Activated naive CD4-positive, alpha-beta T cell treated with anti-CD3 and anti-CD28 coated beads, Interleukin-2, amount 50 U/mL, for 72 hours (primary cell): ENCODE results near the gene KLHL29. TPM values are rescaled to one million over a fixed set of nuclear protein-coding genes. Genes with fewer than 3 reads are reported as not detected.
A peak's percentile ranks its signal among the peaks of the same experiment; 100 is the strongest.

ENCODE experiments used
- ATAC-seq, 2 donors: fragments of 150-1000 bp; cut with Tn5 transposase; 2 replicates each; pipeline ENCODE4 v1.10.0; 2021; ENCODE audit warnings: mild to moderate bottlenecking in 2 of 2, moderate library complexity in 2 of 2
- DNase-seq, 2 donors: peaks; one replicate each; pipeline ENCODE4 v3.0.0; 2021 to 2022; ENCODE audit warnings: low spot score in 2 of 2
- H3K27ac Mint-ChIP-seq, 2 donors: one replicate each; pipeline ENCODE4 v1.8.0; 2022; ENCODE audit warnings: mild to moderate bottlenecking in 2 of 2, mixed read lengths in 2 of 2
- H3K36me3 Mint-ChIP-seq, 2 donors: one replicate each; pipeline ENCODE4 v1.8.0; 2022; ENCODE audit warnings: mixed read lengths in 2 of 2
- H3K9me3 Mint-ChIP-seq, 2 donors: one replicate each; pipeline ENCODE4 v1.8.0; 2022; ENCODE audit warnings: mixed read lengths in 2 of 2
- total RNA-seq, 2 donors: library from RNA; stranded (reverse); gene quantifications; one replicate each; pipeline ENCODE4 v1.2.3, GENCODE V29; 2022

The KLHL29 gene
- total RNA-seq, 2 donors from 2014 or later, result 1.2 to 4.7 TPM

DNA sequence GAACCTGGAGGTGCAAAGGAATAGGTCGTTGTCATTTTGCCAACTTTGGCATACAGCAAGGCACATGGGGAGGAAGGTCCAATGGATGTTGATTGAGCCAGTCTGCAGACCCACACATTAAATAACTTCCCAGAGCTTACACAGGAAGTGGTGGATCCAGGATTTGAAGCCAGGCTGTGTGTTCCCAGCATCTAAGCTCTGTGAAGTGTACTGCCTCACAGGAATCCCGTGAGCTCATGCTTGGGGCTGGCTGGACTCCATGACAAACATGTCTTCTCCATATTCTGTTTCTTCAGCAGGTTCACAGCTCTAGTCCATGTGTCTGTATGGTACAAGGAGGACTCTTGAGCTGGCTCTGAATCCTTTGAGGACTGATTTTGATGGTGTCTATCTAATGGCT lies 63.9 kb downstream of the KLHL29 start:
- Mint-ChIP-seq H3K9me3 (no peaks in the 10 kb centered on the region), H3K36me3 (no peaks in the 10 kb centered on the region), H3K27ac (no peak overlapping the region)
- no peak for ATAC-seq
- no peak for DNase-seq

DNA sequence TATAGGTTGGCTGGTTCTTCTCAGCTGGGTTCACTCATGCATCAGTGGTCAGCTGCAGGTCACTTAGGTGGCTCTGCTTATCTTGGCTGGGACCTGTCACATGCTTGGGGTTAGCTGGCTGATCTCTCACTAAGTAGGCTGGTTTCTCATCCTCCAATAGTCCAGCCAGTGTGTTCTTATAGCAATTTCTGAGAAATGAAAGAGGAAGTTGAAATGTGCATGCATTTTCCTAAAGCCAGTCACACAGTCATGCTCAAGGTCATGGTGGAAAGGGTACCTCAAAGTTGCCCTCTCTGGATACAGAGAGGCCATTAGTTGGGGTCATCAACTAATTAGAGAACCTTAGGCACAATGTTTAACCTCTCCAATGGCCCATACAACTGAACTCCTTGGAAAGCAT lies 64.4 kb downstream of the KLHL29 start:
- DNase-seq, result no peak
- no peaks in the 10 kb centered on the region for H3K9me3 Mint-ChIP-seq
- ATAC-seq, result no peak
- no peak overlapping the region for H3K27ac Mint-ChIP-seq
- H3K36me3 Mint-ChIP-seq, result no peaks in the 10 kb centered on the region

DNA sequence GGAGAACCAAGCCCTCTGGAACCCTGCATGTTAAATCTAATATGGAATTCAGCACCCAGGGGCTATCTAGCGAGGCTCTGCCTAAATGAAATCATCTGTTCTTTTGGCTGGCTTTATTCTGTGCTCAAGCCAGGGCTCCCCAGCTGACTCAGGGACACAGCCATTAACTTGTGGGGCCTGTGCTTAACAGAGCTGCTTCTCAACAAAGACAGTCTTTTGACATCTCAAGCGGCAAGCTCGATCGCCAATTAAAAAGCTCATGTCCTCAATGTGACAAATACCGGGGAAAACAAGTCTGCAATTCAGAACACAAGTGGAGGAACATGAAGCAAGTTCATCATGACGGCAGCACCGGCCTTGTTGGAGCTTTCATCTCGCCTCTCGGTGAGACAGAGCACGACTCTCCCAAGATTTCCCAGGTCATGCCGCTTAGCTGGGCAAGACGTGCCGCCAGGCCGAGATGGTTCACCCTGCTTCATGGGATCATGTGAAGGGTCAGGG lies 64.9 kb downstream of the KLHL29 start:
- H3K9me3 Mint-ChIP-seq, result no peaks in the 10 kb centered on the region
- DNase-seq (no peak), ATAC-seq (no peak)
- H3K27ac Mint-ChIP-seq, result no peak overlapping the region
- no peaks in the 10 kb centered on the region for H3K36me3 Mint-ChIP-seq

DNA sequence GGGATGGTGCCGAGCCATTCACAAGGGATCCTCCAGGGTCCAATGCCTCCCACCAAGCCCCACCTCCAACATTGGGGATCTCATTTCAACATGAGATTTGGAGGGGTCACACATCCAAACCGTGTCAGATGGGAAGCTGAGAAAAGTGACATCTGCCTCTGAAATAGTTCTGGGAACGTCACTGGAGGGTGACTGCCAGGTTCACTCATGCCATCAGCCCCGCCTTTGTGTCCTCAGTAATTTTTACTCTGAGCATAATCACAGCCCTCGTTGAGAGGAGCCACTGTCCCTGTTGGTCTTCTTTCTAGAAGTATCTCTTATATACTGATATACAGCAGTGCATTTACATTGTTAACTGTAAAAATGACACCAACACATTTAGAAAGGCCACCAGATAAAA lies 67.4 kb downstream of the KLHL29 start:
- H3K36me3 Mint-ChIP-seq, result no peaks in the 10 kb centered on the region
- ATAC-seq (peak in 1 of 2 donors; percentile 18), DNase-seq (no peak)
- no peaks in the 10 kb centered on the region for H3K9me3 Mint-ChIP-seq
- no peak overlapping the region for H3K27ac Mint-ChIP-seq

DNA sequence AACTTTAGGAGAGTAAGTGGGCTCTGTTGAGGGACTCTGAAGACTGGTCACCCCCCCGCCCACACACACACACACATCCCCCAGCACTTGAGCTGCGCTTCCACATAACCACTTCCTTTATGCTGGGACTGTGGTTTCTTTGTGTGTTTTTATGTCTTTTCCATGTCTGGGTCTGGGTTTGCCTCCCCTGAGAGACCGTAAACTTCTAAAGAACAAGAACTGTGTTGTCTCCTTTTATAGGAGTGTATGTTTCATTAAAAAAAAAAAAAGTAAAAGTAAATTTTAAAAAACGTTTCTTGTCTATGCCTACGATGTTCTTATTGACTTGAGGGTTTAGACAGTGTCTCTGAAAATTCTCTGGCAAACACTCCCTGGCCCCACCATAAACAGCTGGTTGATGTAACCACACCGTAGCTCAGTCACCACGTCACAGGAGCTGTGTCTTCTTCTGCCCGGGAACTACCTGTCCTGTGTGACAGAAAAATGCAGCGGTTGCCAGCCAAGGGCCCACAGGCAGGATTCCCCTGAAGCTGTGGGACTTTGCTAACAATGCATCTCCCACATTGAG lies 68.0 kb downstream of the KLHL29 start:
- DNase-seq, result no peak
- Mint-ChIP-seq H3K27ac (no peak overlapping the region), H3K9me3 (no peaks in the 10 kb centered on the region), H3K36me3 (no peaks in the 10 kb centered on the region)
- ATAC-seq, result peak; percentile 61 to 69

- no peak for ATAC-seq
- no peaks in the 10 kb centered on the region for H3K9me3 Mint-ChIP-seq
- H3K36me3 Mint-ChIP-seq, result no peaks in the 10 kb centered on the region
- DNase-seq, result no peak
- no peak overlapping the region for H3K27ac Mint-ChIP-seq
Measured at GRCh38 chr2:23453432-23453831, 68.5 kb downstream of the KLHL29 start.

DNA sequence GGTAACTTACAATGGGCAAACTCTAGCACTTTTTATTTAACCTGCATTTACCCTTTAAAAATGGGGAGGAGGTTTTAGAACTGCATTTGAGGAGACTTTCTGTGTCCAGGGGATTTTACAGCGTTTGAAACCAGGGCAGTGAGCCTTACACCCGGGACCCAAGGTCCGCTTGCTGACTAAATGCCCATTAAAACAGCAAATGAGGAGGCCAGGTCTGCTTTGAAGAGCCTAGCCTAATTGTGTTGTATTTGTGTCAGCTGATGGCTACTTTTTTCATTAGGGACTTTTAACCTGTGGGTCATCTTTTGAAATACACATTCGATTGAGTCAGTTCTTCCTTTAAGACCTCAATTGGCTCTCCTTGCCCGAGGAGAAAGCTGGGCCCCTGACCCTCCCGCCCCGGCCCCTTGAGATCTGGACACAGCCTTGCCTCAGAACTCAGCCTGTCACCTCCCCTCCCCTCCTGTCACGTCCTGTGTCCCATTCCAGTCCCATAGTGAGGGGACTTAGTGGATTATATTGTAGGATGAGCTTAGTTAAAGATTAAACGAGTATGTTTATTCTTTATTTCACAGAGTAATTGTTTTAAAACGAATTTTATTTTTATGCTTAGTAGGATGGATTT lies 69.0 kb downstream of the KLHL29 start:
- Mint-ChIP-seq H3K27ac (no peak overlapping the region), H3K9me3 (no peaks in the 10 kb centered on the region), H3K36me3 (no peaks in the 10 kb centered on the region)
- DNase-seq (no peak), ATAC-seq (no peak)

- Mint-ChIP-seq H3K27ac (no peak overlapping the region), H3K36me3 (no peaks in the 10 kb centered on the region), H3K9me3 (no peaks in the 10 kb centered on the region)
- DNase-seq, result no peak
- no peak for ATAC-seq
Measured at GRCh38 chr2:23454501-23455120, 69.6 kb downstream of the KLHL29 start.

DNA sequence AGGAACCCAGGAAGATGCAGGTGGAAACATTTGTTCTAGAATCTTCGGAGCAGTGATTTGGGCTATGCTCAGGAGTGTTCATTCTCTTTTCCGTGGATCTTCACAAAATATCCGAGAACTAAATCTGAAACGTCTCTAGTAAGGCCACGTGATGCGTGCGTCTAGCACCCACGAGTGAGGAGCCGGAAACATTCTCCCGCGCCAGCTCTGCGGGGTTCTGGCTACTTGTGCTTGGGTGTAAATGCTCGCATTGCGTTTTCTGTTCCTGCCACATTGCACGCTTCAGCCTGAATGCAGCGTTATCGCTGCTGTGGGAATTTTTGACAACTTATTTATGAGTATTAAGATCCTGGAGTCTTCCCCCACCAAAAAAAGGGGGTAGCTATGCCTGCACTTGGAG lies 71.4 kb downstream of the KLHL29 start:
- H3K27ac Mint-ChIP-seq, result no peak overlapping the region
- H3K36me3 Mint-ChIP-seq, result no peaks in the 10 kb centered on the region
- H3K9me3 Mint-ChIP-seq, result no peaks in the 10 kb centered on the region
- ATAC-seq, result no peak
- no peak for DNase-seq

DNA sequence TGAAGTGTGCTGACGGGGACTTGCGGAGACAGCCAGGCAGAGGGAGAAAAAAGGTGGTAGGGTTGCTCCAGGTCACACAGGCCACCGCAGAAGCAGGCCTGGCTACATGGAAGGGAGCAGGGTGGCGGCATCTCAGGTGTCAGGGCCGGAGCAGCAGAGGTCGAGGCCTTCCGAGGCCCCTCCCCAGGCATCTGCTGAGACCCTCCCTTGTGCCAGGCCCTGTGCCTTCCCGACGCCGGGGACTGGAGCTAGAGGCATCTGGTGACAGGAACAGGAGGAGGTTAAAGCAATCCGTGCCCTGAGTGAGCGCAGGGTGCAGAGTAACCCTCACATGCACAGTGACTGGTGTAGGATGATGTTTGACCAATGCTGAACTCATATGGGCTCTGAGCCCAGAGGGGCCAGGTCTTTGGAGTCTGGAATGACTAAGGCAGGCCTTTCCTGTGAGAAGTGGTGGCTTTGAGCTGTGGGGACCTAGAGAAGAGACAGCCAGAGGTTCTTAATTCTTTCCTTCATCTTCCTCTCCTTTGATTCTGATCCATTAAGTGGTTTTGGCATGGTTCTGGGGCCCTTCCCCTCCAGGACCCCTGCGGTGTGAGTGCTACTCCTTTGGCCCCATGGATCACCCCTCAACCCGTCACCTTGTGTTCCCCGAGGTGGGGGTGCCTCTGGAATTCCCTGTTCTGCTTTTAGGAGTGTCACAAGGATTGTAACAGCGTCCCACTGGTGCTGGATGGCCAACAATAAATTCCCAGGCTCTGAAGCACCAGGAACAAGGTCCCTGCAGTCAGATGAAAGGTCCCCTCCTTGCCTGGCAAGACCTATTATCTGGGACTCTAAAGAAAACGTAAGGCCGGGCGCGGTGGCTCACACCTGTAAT lies 72.1 kb downstream of the KLHL29 start:
- ATAC-seq (no peak), DNase-seq (no peak)
- Mint-ChIP-seq H3K27ac (no peak overlapping the region), H3K36me3 (no peaks in the 10 kb centered on the region), H3K9me3 (no peaks in the 10 kb centered on the region)

DNA sequence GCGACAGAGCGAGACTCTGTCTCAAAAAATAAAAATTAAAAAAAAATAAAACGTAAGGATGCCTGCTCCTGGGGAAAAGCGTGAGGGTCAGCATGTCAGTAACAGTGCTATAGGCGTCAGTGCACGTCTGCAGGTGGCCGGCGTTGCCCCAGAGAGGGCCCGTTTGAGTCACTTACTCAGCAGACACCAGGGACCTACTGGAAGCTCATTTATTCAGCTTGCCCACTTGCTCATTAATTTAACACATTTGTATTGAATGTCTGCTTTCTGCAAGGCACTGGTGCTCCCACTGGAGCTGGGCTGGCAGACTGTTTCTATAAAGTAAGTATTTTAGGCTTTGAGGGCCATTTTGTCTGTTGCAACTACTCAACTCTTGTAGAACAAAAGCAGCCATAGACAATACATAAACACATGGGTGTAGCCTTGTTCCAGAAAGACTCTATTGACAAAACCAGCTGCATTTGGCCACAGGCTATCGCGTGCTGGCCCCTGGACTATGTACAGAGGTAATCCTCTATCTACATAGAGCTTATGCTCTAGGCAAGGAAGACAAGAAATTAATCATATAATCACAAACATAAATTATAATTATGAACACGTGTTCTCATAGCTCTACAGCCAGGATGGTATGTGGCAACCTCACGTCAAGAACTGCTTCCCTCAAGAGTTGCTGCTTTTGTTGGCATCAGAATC lies 73.2 kb downstream of the KLHL29 start:
- no peaks in the 10 kb centered on the region for H3K36me3 Mint-ChIP-seq
- no peak overlapping the region for H3K27ac Mint-ChIP-seq
- H3K9me3 Mint-ChIP-seq, result no peaks in the 10 kb centered on the region
- no peak for ATAC-seq
- no peak for DNase-seq

DNA sequence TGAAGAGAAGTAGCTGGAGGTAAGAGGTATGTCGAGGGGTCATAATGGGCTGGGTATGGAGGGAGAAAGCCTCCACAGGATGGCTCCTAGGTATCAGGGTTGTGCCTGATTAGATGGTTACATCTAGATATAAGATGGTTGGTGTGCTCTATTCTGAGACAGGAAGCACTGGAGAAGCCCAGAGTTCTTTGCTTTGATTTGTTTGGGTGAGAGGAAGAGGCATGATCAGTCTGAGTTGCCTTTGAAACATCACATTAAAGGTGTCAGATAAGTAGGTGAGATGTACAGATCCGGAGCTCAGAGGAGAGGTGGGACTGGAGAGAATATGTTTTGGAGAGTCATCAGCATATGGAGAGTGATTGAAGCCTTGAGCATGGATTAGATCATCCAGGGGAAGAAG lies 74.1 kb downstream of the KLHL29 start:
- Mint-ChIP-seq H3K9me3 (no peaks in the 10 kb centered on the region), H3K36me3 (no peaks in the 10 kb centered on the region), H3K27ac (no peak overlapping the region)
- no peak for ATAC-seq
- no peak for DNase-seq

GRCh38 chr2:23460228-23460627 lies 75.2 kb downstream of the KLHL29 start:
- ATAC-seq (no peak), DNase-seq (no peak)
- H3K27ac Mint-ChIP-seq, result no peak overlapping the region
- H3K9me3 Mint-ChIP-seq, result no peaks in the 10 kb centered on the region
- no peaks in the 10 kb centered on the region for H3K36me3 Mint-ChIP-seq

DNA sequence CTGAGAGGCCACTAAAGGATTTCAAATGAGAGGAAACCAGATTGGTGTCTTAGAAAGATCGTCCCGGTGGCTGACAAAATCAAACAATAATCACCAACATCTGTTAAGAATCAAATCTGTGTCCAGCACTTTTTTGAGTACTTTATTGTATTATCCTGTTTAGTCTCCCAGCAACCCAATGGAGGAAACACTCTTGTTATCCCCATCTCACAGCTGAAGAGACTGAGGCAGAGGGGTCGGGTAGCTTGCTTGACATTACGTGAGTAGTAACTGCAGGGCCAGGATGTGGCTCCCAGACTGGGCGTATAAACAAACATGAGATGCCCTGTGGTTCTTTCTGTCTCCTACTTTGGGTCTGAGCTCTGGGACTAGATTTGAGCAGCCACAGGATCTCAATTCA lies 76.0 kb downstream of the KLHL29 start:
- no peak overlapping the region for H3K27ac Mint-ChIP-seq
- no peaks in the 10 kb centered on the region for H3K9me3 Mint-ChIP-seq
- DNase-seq (no peak), ATAC-seq (no peak)
- no peaks in the 10 kb centered on the region for H3K36me3 Mint-ChIP-seq

- no peak for ATAC-seq
- H3K27ac Mint-ChIP-seq, result no peak overlapping the region
Measured at GRCh38 chr2:23464156-23464555, 79.2 kb downstream of the KLHL29 start.

DNA sequence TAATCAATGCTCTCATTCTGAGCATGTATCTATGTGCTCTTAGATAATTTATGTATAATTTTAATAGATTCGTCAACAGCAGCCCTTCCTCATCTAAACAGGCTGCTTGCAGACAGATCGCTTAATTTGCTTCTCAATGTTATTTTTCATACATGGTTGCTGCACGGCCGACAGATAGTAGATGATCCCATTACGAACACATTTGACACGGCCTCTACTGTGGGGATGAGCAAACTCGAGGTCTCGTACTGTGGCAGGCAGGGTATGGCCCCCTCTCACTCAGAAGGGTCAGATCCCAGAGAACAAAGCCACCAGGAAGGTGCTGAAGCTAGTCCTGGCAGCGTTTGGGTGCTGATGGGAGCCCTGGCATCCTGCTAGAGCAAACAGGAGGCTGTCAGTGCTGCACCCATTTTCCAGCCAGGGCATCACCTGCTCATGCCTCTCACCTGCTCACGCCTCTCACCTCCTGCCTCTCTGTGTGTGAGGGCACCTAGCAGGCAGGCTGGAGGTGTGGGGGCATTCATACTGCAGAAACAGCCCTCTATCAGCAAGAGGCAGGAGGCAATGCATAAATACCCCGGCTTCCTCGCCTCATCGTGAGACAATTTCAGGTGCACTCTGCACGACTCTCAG lies 80.0 kb downstream of the KLHL29 start:
- ATAC-seq, result no peak
- Mint-ChIP-seq H3K36me3 (no peaks in the 10 kb centered on the region), H3K9me3 (no peaks in the 10 kb centered on the region), H3K27ac (no peak overlapping the region)
- no peak for DNase-seq

More at GRCh38 chr2:23464156-23464555, 79.2 kb downstream of the KLHL29 start:
- DNase-seq, result no peak
- H3K36me3 Mint-ChIP-seq, result no peaks in the 10 kb centered on the region
- no peaks in the 10 kb centered on the region for H3K9me3 Mint-ChIP-seq
